GM23248 (cell line): ENCODE results near the gene TCF12.

Experiments
- EZH2 ChIP-seq: fragments of 200-600 bp; sonication (generic); IDR thresholded peaks from 2 replicates; pipeline ENCODE4 v1.6.1; 2018; ENCODE audit warnings: antibody characterized with exemption, mild to moderate bottlenecking; ENCODE audit not compliant: insufficient read depth, poor library complexity, severe bottlenecking
- EZH2phosphoT487 ChIP-seq: fragments of 200-600 bp; sonication (generic); IDR thresholded peaks from 2 replicates; pipeline ENCODE4 v1.6.1; 2018; ENCODE audit warnings: antibody characterized with exemption, moderate library complexity, mild to moderate bottlenecking, low read depth; ENCODE audit not compliant: insufficient read depth

- TF ChIP-seq EZH2 (no peak), EZH2phosphoT487 (no peak)
These were observed 406.1 kb downstream of the TCF12 start for GRCh38 chr15:57324590-57324890.
